Stimulated activated CD4-positive, alpha-beta T cell treated with anti-CD3 and anti-CD28 coated beads, Interleukin-12 subunit alpha, Interleukin-12 subunit beta, amount 100 ng/mL, for 24 hours (primary cell): ENCODE results near the gene TBPL1.
"Not testable (repeated sequence)": the region's sequence is repeated elsewhere in the genome, so short reads cannot be mapped to it uniquely, and the experiment has no call there.

ENCODE experiments used
- DNase-seq, 2 experiments: peaks; one replicate each; pipeline ENCODE4 v3.0.0-alpha.2; 2020; ENCODE audit warnings: low read depth in 2 of 2

The TBPL1 gene

GRCh38 chr6:133973109-133973971 lies 20.3 kb downstream of the TBPL1 start:
- no peak for DNase-seq

DNA sequence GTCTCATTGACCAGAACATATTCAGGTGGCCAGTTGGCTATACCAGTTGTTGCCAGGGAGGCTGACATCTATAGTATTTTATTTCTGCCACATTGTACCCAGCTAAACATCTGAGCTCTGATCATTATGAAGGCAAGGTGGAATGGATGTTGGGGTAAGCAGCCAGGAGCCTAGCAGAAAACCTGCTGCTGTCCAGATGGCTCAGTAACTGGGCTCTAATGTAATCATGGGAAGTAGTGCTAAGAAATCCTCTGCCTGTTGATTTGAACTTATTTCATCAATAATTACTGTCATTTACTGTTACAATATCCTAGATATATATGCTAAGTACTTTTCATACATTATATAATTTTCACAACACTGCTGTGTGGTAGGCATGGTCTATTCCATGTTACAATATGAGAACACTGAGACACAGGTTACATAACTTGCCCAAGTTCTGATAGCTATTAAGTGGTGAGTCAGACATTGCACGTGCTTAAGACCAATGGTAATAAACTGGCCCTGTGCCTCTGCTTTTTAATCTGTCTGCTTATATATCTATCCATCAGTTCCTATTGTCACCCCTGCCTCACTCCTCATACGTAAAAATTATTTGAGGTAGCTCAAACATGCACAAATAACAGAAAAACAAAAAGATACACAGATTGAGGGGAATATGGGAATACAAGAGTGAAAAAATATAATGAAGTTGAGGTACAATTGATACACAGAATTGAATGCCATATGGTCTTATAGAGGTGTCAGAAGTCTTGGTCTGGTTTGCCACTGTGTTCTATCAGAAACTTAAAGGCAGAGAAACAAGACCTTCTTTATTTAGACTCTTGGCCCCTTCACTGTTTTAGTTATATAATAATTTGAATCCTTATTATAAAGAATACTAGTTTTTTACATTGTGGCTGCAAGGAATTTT lies 25.2 kb downstream of the TBPL1 start:
- DNase-seq: no peak

GRCh38 chr6:133978896-133979240 lies 25.8 kb downstream of the TBPL1 start:
- DNase-seq: no peak

DNA sequence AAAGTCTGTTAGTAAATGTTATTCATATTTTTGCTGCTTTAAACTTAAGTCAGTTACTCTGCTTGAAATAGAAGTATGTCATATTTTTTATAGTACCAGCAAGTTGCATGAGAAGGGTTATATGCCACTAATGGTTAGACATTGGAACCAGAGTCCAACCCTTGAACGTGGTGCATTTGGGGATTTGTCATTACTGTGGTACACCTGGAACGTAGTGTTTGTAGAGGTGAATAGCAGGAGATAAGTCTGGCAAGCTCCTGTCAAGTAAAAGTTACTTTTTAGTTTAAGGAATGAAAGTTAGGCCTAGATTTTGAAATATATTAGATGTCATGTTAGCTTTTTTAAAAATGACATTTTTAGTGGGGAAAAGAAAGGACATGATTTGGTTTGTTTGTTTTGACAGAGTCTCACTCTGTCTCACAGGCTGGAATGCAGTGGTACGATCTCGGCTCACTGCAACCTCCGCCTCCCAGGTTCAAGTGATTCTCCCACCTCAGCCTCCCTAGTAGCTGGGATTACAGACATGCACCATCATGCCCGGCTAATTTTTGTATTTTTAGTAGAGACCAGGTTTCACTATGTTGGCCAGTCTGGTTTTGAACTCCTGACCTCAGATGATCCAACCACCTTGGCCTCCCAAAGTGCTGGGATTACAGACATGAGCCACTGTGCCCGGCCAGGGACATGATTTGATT lies 26.4 kb downstream of the TBPL1 start:
- DNase-seq: not testable (repeated sequence)

GRCh38 chr6:133980168-133980567 lies 27.1 kb downstream of the TBPL1 start:
- DNase-seq: no peak

- DNase-seq: peak; percentile 7 to 46
Observed at GRCh38 chr6:133983099-133983939, 30.3 kb downstream of the TBPL1 start.

DNA sequence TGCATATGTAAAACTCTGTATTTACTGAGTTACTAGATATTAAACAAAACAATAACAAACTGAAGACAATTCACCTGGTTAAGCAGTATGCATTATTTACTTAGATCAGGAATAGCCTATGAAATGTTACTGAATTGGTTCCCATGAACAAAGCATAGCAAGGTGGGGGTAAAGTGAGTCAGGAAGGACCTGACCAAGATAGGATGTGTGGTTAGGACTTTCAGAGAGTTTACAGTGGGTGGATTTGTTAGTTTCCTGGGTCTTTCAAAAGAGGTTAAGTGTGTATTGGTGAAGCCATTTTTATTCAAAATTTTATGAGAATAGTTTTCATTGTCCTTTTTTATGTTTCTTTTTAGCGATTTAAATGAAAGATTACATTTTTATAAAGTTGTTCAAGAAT lies 32.9 kb downstream of the TBPL1 start:
- DNase-seq: no peak

GRCh38 chr6:133986942-133987341 lies 33.9 kb downstream of the TBPL1 start:
- DNase-seq: no peak

GRCh38 chr6:133989525-133989924 lies 36.5 kb downstream of the TBPL1 start:
- no peak for DNase-seq

GRCh38 chr6:133990321-133990720 lies 37.3 kb downstream of the TBPL1 start:
- no peak for DNase-seq

DNA sequence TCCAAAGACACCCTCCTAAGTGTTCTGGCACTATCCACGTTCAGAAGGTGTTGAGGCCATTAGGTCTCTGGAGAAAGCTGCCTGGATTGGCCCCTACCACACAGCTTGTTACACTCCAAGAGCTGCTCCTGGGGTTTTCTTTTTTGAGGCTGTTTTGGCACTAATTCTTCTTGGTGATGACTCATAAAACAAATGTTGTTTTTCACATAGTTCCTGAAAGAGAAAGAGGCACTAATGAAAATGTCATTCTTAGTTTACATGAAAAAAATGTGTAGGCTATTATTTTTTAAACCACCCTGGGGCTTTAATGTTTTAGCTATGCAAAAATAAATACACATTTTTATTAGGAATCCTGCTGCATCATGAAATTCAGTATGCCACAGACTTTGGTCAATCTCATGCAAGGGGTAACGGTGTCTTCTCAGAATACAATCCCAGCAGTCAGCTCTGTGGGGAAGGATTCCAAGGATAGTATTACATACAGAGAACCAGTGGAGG lies 38.1 kb downstream of the TBPL1 start:
- DNase-seq: no peak

DNA sequence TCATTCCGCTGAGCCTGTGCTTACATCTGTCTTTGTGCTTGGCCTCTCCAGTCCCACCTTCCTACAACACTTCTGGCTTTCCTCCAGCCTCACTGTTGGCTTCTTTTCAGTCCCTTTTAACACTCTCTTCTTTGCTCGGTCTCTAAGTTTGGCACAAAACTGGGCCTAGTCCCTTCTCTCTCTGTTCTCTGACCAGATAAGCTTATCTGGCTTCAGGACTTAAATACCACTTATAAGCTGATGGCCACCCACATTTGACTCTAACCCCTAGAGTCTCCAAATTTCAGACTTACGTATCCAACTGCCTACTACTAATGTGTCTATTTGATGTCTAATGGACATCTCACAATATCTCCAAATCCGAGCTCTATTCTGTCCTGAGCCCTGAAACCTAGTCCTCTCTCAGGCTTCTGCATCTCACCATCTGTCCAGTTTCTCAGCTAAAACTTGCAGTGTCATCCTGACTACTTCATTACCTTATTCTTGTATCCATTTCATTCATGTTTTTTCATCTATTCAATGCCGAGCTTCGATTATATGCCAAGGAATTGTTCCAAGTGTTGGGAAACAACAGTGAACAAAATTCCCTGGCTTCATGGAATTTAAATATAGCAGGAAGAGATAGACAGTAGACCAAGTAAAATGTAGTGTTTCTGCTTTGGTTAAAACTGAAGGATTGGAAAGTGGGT lies 40.1 kb downstream of the TBPL1 start:
- no peak for DNase-seq

- DNase-seq: no peak
Observed at GRCh38 chr6:133995296-133995695, 42.3 kb downstream of the TBPL1 start.

GRCh38 chr6:133995758-133996157 lies 42.7 kb downstream of the TBPL1 start:
- DNase-seq: no peak

- DNase-seq: no peak
Observed at GRCh38 chr6:133997267-133997666, 44.2 kb downstream of the TBPL1 start.

- DNase-seq: no peak
Observed at GRCh38 chr6:133999305-133999704, 46.3 kb downstream of the TBPL1 start.

- DNase-seq: no peak
Observed at GRCh38 chr6:134000443-134000842, 47.4 kb downstream of the TBPL1 start.

GRCh38 chr6:134002821-134003220 lies 49.8 kb downstream of the TBPL1 start:
- DNase-seq: no peak

- no peak for DNase-seq
Observed at GRCh38 chr6:134003542-134003951, 50.5 kb downstream of the TBPL1 start.

DNA sequence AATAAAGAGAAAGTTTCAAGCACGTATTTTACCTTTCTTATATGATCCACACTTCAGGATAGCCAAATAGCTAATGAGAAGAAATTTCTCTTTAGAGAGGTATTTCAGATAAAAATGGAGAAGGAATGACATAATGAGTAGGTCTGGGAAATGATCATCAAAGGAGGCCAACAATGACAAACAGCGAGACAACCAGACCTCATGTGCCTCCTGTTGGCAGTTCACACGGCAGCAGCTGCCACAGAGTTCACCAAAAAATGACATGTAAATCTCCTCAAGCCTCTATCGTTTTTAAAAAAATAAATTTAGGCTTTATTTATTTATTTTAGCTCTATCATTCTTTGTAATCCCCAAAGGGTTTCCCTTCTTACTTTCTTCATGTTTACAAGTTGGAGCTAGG lies 51.7 kb downstream of the TBPL1 start:
- DNase-seq: no peak

DNA sequence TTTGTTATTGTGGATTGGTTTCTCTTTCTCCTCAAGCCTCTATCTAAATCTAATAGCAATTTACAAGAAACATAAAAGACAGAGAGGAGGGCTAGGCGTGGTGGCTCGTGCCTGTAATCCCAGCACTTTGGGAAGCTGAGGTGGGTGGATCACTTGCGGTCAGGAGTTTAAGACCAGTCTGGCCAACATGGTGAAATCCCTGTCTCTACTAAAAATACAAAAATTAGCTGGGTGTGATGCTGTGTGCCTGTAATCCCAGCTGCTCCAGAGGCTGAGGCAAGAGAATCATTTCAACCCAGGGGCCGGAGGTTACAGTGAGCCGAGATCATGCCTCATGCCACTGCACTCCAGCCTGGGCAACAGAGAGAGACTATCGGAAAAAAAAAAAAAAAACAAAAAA lies 52.8 kb downstream of the TBPL1 start:
- DNase-seq: no peak
